ENCODE results near the gene IL27RA. TPM values are rescaled to one million over a fixed set of nuclear protein-coding genes. Genes with fewer than 3 reads are reported as not detected.

The IL27RA gene
- total RNA-seq, 1 donor from 2014 or later = 76.6 TPM

GRCh38 chr19:14091813-14092462 lies 60.4 kb downstream of the IL27RA start:
- Mint-ChIP-seq H3K27me3 (ENCODE audit: low read depth) (no peaks in the 10 kb centered on the region), H3K27ac (peak overlapping the region; percentile 99), H3K4me1 (ENCODE audit: low read depth) (peaks cover 11% of the 10 kb centered on the region), H3K4me3 (ENCODE audit: low read depth) (peak overlapping the region; percentile 99), H3K36me3 (ENCODE audit: low read depth) (peaks cover 48% of the 10 kb centered on the region), H3K9me3 (peaks cover 16% of the 10 kb centered on the region)
- DNase-seq (ENCODE audit: low spot score) = no peak
- intact Hi-C loops (cut with micrococcal nuclease) = loop anchor here (1.0 to 2.0 kb wide), 3 partner anchors 11 to 45 kb away; partner anchors contain the start of genes ASF1B and MISP3

DNA sequence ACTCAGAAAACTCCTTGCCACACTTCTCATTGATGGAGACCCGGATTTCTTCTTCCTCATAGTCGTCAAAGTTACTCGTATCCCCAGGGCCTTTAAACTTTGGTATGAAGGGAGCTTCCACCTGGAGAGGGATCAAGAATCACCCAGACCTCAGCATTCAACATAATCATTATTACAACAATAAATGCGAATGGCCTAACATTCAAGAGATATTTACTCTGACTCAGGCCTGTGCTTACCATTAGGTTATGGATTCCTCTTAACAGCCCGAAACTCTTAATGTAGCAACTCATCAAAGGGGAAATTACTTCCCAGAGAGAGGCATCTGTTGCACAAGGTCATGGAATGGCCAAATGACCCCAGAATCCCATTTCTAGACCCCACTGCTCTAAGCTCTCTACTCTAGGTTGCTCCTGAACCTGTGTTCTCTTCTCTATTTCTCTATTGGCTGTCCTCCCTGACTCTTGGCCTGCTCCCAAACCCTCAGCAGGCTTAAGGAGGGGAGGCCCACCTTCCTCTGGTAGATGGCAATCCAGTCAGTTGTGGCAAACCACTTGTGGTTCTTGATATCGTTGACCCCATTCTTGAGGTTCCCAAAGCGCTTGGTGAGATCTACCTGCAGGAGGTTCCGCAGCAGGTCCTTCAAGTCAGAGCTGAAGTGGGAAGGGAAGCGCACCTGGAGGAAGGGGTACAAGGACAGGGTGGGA lies 61.7 kb downstream of the IL27RA start:
- H3K4me3 Mint-ChIP-seq (ENCODE audit: low read depth) = peak overlapping the region; percentile 33
- peaks cover 16% of the 10 kb centered on the region for H3K9me3 Mint-ChIP-seq
- no peak for DNase-seq (ENCODE audit: low spot score)
- H3K4me1 Mint-ChIP-seq (ENCODE audit: low read depth) = peaks cover 11% of the 10 kb centered on the region
- intact Hi-C loops (cut with micrococcal nuclease) = no loop called here
- H3K36me3 Mint-ChIP-seq (ENCODE audit: low read depth) = peaks cover 44% of the 10 kb centered on the region
- no peak overlapping the region for H3K27ac Mint-ChIP-seq
- H3K27me3 Mint-ChIP-seq (ENCODE audit: low read depth) = no peaks in the 10 kb centered on the region

DNA sequence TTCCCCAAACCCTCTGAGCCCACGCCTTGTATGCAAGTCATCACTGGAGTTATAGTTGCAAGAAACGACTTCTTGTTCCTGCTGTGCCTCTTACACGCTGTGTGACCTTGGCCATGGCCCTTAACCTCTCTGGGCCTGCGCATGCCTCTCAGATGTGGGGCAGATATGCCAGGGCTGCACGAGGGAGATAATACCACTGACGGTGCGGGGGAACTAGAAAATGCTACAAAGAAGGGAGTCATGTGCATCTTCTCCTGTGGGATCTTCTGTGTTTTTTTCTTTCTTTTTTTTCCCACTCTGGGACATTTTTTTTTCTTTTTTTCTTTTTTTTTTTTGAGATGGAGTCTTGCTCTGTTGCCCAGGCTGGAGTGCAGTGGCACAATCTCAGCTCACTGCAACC lies 63.3 kb downstream of the IL27RA start:
- H3K4me3 Mint-ChIP-seq (ENCODE audit: low read depth) = no peak overlapping the region
- intact Hi-C loops (cut with micrococcal nuclease) = no loop called here
- H3K27me3 Mint-ChIP-seq (ENCODE audit: low read depth) = no peaks in the 10 kb centered on the region
- peaks cover 32% of the 10 kb centered on the region for H3K36me3 Mint-ChIP-seq (ENCODE audit: low read depth)
- H3K27ac Mint-ChIP-seq = peak overlapping the region; percentile 33
- peaks cover 16% of the 10 kb centered on the region for H3K9me3 Mint-ChIP-seq
- H3K4me1 Mint-ChIP-seq (ENCODE audit: low read depth) = peaks cover 8% of the 10 kb centered on the region
- no peak for DNase-seq (ENCODE audit: low spot score)

GRCh38 chr19:14096272-14096992 lies 64.9 kb downstream of the IL27RA start:
- no peaks in the 10 kb centered on the region for H3K27me3 Mint-ChIP-seq (ENCODE audit: low read depth)
- intact Hi-C loops (cut with micrococcal nuclease) = no loop called here
- peaks cover 6% of the 10 kb centered on the region for H3K4me1 Mint-ChIP-seq (ENCODE audit: low read depth)
- no peak for DNase-seq (ENCODE audit: low spot score)
- no peak overlapping the region for H3K4me3 Mint-ChIP-seq (ENCODE audit: low read depth)
- peaks cover 16% of the 10 kb centered on the region for H3K9me3 Mint-ChIP-seq
- H3K27ac Mint-ChIP-seq = no peak overlapping the region
- peaks cover 35% of the 10 kb centered on the region for H3K36me3 Mint-ChIP-seq (ENCODE audit: low read depth)

GRCh38 chr19:14097532-14098151 lies 66.1 kb downstream of the IL27RA start:
- H3K27me3 Mint-ChIP-seq (ENCODE audit: low read depth) = no peaks in the 10 kb centered on the region
- H3K36me3 Mint-ChIP-seq (ENCODE audit: low read depth) = peaks cover 27% of the 10 kb centered on the region
- H3K9me3 Mint-ChIP-seq = peaks cover 16% of the 10 kb centered on the region
- DNase-seq (ENCODE audit: low spot score) = no peak
- intact Hi-C loops (cut with micrococcal nuclease) = no loop called here
- no peak overlapping the region for H3K4me3 Mint-ChIP-seq (ENCODE audit: low read depth)
- no peak overlapping the region for H3K27ac Mint-ChIP-seq
- H3K4me1 Mint-ChIP-seq (ENCODE audit: low read depth) = no peaks in the 10 kb centered on the region

- Mint-ChIP-seq H3K4me1 (ENCODE audit: low read depth) (no peaks in the 10 kb centered on the region), H3K27me3 (ENCODE audit: low read depth) (no peaks in the 10 kb centered on the region), H3K36me3 (ENCODE audit: low read depth) (peaks cover 19% of the 10 kb centered on the region), H3K4me3 (ENCODE audit: low read depth) (no peak overlapping the region), H3K9me3 (no peaks in the 10 kb centered on the region), H3K27ac (no peak overlapping the region)
- DNase-seq (ENCODE audit: low spot score) = no peak
- intact Hi-C loops (cut with micrococcal nuclease) = no loop called here
These were observed 69.5 kb downstream of the IL27RA start for GRCh38 chr19:14101003-14101545.

- Mint-ChIP-seq H3K36me3 (ENCODE audit: low read depth) (peaks cover 11% of the 10 kb centered on the region), H3K27me3 (ENCODE audit: low read depth) (no peaks in the 10 kb centered on the region), H3K4me3 (ENCODE audit: low read depth) (no peak overlapping the region), H3K9me3 (no peaks in the 10 kb centered on the region), H3K4me1 (ENCODE audit: low read depth) (no peaks in the 10 kb centered on the region), H3K27ac (no peak overlapping the region)
- DNase-seq (ENCODE audit: low spot score) = no peak
- intact Hi-C loops (cut with micrococcal nuclease) = no loop called here
These were observed 70.6 kb downstream of the IL27RA start for GRCh38 chr19:14102102-14102696.

DNA sequence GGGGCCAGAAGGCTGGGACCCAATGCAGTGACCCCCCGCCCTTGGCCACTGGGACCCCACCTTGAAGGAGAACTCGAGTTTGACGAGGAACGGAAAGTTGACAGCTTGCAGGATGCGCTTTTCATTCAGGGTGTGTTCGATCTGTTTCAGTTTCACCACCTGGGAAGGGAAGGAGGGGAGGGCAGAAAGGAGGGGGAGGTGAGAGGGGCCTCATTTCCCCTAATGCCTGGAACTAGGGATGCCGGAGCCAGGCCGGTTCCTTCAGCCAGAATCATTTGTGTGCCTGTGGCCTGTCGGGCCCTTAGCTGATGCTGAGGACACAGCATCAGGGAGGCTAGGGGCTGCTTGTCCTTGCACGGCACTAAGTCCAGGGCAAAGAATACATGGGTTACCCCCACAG lies 71.2 kb downstream of the IL27RA start:
- no peak overlapping the region for H3K27ac Mint-ChIP-seq
- peaks cover 10% of the 10 kb centered on the region for H3K36me3 Mint-ChIP-seq (ENCODE audit: low read depth)
- intact Hi-C loops (cut with micrococcal nuclease) = no loop called here
- H3K9me3 Mint-ChIP-seq = no peaks in the 10 kb centered on the region
- H3K4me1 Mint-ChIP-seq (ENCODE audit: low read depth) = no peaks in the 10 kb centered on the region
- H3K27me3 Mint-ChIP-seq (ENCODE audit: low read depth) = no peaks in the 10 kb centered on the region
- DNase-seq (ENCODE audit: low spot score) = no peak
- H3K4me3 Mint-ChIP-seq (ENCODE audit: low read depth) = no peak overlapping the region

Other genes starting within 250 kb of the IL27RA start
- 9.8 and 10.6 TPM in 2 replicates for gene ZSWIM4, start 236.3 kb upstream of the IL27RA start, total RNA-seq
- gene NANOS3, start 154.6 kb upstream of the IL27RA start, total RNA-seq = 1.6 and 1.8 TPM in 2 replicates
- gene BRME1, start 125.6 kb upstream of the IL27RA start, total RNA-seq = 14.9 and 15.3 TPM in 2 replicates
- 36.9 and 41.5 TPM in 2 replicates for gene CC2D1A, start 125.6 kb upstream of the IL27RA start, total RNA-seq
- gene PODNL1, start 93.3 kb upstream of the IL27RA start, total RNA-seq = 0.41 TPM in 1 of 2 replicates, not detected in the other
- 60.6 and 64.0 TPM in 2 replicates for gene DCAF15, start 79.3 kb upstream of the IL27RA start, total RNA-seq
- 15.7 and 17.0 TPM in 2 replicates for gene RFX1, start 25.4 kb upstream of the IL27RA start, total RNA-seq
- gene RLN3, start 3.6 kb upstream of the IL27RA start, total RNA-seq = not detected in 2 replicates
- 0.34 TPM in 1 of 2 replicates, not detected in the other for gene PALM3, start 30.3 kb downstream of the IL27RA start, total RNA-seq
- 5.3 and 5.5 TPM in 2 replicates for gene MISP3, start 41.0 kb downstream of the IL27RA start, total RNA-seq
- 0.46 and 0.75 TPM in 2 replicates for gene C19orf67, start 54.0 kb downstream of the IL27RA start, total RNA-seq
- gene SAMD1, start 59.0 kb downstream of the IL27RA start, total RNA-seq = 131 and 136 TPM in 2 replicates
- 75.4 and 76.8 TPM in 2 replicates for gene PRKACA, start 86.0 kb downstream of the IL27RA start, total RNA-seq
- gene ASF1B, start 104.8 kb downstream of the IL27RA start, total RNA-seq = 83.4 and 88.9 TPM in 2 replicates
- 10.7 and 11.3 TPM in 2 replicates for gene ADGRL1, start 174.4 kb downstream of the IL27RA start, total RNA-seq

Measured in activated T-helper 2 cell treated with anti-CD3 and anti-CD28 coated beads, Interferon-gamma antibody, Interleukin-2, Interleukin-4, amounts not matched to agents 10 μg/mL and 5 μg/mL and 100 μg/mL, durations not matched to agents 14 hours and 24 hours and 36 hours (primary cell).